ENCODE data around the gene YLPM1. TPM values are rescaled to one million over a fixed set of nuclear protein-coding genes. Genes with fewer than 3 reads are reported as not detected.

The YLPM1 gene
- polyA plus RNA-seq, 1 of the 3 experiments (the other 2 are of a cell fraction) = 14.0 TPM

DNA sequence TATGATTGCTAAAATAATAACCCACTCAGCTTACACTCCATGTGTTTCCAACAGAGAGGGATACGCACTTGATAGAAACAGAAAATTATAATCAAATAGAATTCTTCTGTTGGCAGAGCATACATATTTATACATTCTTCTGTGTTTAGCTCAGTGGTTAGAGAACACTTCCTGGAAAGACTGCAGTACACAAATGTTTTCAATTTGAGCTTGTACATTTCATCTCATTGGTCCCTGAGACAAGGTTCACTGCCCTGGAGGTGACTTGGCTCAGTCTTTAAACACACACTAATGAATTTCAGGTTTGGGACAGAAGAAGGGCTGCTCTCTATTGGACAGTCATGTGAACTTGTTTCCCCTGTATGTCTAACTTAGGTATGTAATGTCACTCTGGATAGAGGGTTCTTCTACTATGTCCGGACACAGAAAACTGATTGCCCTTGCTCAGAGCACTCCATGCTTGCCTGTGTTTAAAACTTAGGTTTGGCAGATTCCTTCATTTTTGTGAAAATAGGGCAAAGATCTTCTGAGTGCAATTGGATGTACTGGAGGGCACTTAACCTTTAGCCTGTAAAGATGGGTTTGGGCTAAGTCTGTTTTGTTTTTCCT, 89.9 kb downstream of the YLPM1 start:
- ChIA-PET CTCF (interaction anchor here (1.0 to 20.8 kb wide), 3 partner anchors 8 to 48 kb away, joined by 4 to 537 read pairs (median 103); no protein-coding TSS in a partner anchor), POLR2A (no interaction called here)
- H3K9me3 ChIP-seq = no peaks in the 10 kb centered on the region
- 0 out of 2 replicates have a peak overlapping the region, but pooled peaks have one; percentile 19 for H2AFZ ChIP-seq (ENCODE audit: low read depth)
- 14% methylated on average over 2 of the region's 2 CpGs for WGBS (ENCODE audit: low lambda C conversion rate)
- no peak overlapping the region for H3K4me3 ChIP-seq (ENCODE audit: low read depth in 2 of 2, low read length in 1 of 2)
- peak overlapping the region; percentile 69 to 90; a peak in 3 of 4 replicates for H3K27ac ChIP-seq (ENCODE audit: low read depth in 2 of 2, low read length in 1 of 2)
- no peaks in the 10 kb centered on the region for H4K20me1 ChIP-seq (ENCODE audit: insufficient read depth)
- H3K27me3 ChIP-seq (ENCODE audit: insufficient read depth) = no peaks in the 10 kb centered on the region
- no peaks in the 10 kb centered on the region for H3K36me3 ChIP-seq (replicated peaks in 1 of 2; ENCODE audit: control insufficient read depth in 1 of 2, insufficient read depth in 2 of 2, low read length in 1 of 2)
- H3K9me2 ChIP-seq = no peaks in the 10 kb centered on the region
- peak overlapping the region; percentile 42; the same call in 1 of the 2 replicates for H3K4me2 ChIP-seq
- peaks cover 1 to 32% of the 10 kb centered on the region in 2 experiments; a peak in 3 of 4 replicates for H3K4me1 ChIP-seq (ENCODE audit: control insufficient read depth in 1 of 2, insufficient read depth in 2 of 2, low read depth in 1 of 2, low read length in 1 of 2)
- peaks cover 3% of the 10 kb centered on the region for H3F3A ChIP-seq (replicated peaks; ENCODE audit: insufficient read depth)
- H3K9ac ChIP-seq = no peak overlapping the region; the same call in 1 of the 2 replicates
- no peaks in the 10 kb centered on the region for H3K79me2 ChIP-seq (ENCODE audit: insufficient read depth)
- DNase-seq = no peak
- TF ChIP-seq, protein P1, sequence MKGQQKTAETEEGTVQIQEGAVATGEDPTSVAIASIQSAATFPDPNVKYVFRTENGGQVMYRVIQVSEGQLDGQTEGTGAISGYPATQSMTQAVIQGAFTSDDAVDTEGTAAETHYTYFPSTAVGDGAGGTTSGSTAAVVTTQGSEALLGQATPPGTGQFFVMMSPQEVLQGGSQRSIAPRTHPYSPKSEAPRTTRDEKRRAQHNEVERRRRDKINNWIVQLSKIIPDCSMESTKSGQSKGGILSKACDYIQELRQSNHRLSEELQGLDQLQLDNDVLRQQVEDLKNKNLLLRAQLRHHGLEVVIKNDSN (IDR thresholded peaks at IDR 0.05; ENCODE audit: borderline replicate concordance, low read depth) = no peak
- TF ChIP-seq GATA2 (CRISPR knock-in tag; IDR thresholded peaks at IDR 0.05) (no peak), FOXM1 (IDR thresholded peaks at IDR 0.05; ENCODE audit: low read depth) (no peak), RCOR1 (IDR thresholded peaks at IDR 0.05; ENCODE audit: low read length) (no peak), JUND (IDR thresholded peaks at IDR 0.05) (peak; percentile 35), TAF1 (IDR thresholded peaks at IDR 0.05; ENCODE audit: borderline replicate concordance, low read depth, low read length) (no peak), CHD2 (IDR thresholded peaks at IDR 0.05; ENCODE audit: low read length, partially characterized antibody) (no peak), SMC3 (IDR thresholded peaks at IDR 0.05; ENCODE audit: low read depth, low read length) (no peak), RFX5 (IDR thresholded peaks at IDR 0.05; ENCODE audit: low read length) (no peak), FOSL2 (IDR thresholded peaks at IDR 0.05; ENCODE audit: borderline replicate concordance, low read depth) (peak; percentile 2; the same call in 1 of the 2 replicates), YY1 (IDR thresholded peaks at IDR 0.05; ENCODE audit: low read depth) (no peak), NFIC (IDR thresholded peaks at IDR 0.05; ENCODE audit: borderline replicate concordance) (peak; percentile 42; the same call in 1 of the 2 replicates), RAD21 (IDR thresholded peaks at IDR 0.05; ENCODE audit: low read length) (no peak), EP300 (IDR thresholded peaks at IDR 0.05; ENCODE audit: borderline replicate concordance in 1 of 2, low read depth in 1 of 2, low read length in 1 of 2) (peak; percentile 46 to 63; a peak in 3 of 4 replicates), SIN3A (IDR thresholded peaks at IDR 0.05; ENCODE audit: borderline replicate concordance, low read depth, low read length) (no peak), EZH2phosphoT487 (IDR thresholded peaks at IDR 0.05; ENCODE audit: borderline replicate concordance, low read depth) (no peak), FOXJ3 (CRISPR knock-in tag; IDR thresholded peaks at IDR 0.05) (no peak)
- TF ChIP-seq, protein P2, sequence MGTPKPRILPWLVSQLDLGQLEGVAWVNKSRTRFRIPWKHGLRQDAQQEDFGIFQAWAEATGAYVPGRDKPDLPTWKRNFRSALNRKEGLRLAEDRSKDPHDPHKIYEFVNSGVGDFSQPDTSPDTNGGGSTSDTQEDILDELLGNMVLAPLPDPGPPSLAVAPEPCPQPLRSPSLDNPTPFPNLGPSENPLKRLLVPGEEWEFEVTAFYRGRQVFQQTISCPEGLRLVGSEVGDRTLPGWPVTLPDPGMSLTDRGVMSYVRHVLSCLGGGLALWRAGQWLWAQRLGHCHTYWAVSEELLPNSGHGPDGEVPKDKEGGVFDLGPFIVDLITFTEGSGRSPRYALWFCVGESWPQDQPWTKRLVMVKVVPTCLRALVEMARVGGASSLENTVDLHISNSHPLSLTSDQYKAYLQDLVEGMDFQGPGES (IDR thresholded peaks at IDR 0.05; ENCODE audit: low read depth, low read length) = no peak
- TF ChIP-seq, protein P3, sequence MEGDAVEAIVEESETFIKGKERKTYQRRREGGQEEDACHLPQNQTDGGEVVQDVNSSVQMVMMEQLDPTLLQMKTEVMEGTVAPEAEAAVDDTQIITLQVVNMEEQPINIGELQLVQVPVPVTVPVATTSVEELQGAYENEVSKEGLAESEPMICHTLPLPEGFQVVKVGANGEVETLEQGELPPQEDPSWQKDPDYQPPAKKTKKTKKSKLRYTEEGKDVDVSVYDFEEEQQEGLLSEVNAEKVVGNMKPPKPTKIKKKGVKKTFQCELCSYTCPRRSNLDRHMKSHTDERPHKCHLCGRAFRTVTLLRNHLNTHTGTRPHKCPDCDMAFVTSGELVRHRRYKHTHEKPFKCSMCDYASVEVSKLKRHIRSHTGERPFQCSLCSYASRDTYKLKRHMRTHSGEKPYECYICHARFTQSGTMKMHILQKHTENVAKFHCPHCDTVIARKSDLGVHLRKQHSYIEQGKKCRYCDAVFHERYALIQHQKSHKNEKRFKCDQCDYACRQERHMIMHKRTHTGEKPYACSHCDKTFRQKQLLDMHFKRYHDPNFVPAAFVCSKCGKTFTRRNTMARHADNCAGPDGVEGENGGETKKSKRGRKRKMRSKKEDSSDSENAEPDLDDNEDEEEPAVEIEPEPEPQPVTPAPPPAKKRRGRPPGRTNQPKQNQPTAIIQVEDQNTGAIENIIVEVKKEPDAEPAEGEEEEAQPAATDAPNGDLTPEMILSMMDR (IDR thresholded peaks at IDR 0.05) = 0 out of 2 replicates have a peak, but pooled peaks have one; percentile 7
- TF ChIP-seq, protein P4, sequence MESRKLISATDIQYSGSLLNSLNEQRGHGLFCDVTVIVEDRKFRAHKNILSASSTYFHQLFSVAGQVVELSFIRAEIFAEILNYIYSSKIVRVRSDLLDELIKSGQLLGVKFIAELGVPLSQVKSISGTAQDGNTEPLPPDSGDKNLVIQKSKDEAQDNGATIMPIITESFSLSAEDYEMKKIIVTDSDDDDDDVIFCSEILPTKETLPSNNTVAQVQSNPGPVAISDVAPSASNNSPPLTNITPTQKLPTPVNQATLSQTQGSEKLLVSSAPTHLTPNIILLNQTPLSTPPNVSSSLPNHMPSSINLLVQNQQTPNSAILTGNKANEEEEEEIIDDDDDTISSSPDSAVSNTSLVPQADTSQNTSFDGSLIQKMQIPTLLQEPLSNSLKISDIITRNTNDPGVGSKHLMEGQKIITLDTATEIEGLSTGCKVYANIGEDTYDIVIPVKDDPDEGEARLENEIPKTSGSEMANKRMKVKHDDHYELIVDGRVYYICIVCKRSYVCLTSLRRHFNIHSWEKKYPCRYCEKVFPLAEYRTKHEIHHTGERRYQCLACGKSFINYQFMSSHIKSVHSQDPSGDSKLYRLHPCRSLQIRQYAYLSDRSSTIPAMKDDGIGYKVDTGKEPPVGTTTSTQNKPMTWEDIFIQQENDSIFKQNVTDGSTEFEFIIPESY (IDR thresholded peaks at IDR 0.05; ENCODE audit: borderline replicate concordance, low read depth) = no peak
- TF ChIP-seq, protein P5, sequence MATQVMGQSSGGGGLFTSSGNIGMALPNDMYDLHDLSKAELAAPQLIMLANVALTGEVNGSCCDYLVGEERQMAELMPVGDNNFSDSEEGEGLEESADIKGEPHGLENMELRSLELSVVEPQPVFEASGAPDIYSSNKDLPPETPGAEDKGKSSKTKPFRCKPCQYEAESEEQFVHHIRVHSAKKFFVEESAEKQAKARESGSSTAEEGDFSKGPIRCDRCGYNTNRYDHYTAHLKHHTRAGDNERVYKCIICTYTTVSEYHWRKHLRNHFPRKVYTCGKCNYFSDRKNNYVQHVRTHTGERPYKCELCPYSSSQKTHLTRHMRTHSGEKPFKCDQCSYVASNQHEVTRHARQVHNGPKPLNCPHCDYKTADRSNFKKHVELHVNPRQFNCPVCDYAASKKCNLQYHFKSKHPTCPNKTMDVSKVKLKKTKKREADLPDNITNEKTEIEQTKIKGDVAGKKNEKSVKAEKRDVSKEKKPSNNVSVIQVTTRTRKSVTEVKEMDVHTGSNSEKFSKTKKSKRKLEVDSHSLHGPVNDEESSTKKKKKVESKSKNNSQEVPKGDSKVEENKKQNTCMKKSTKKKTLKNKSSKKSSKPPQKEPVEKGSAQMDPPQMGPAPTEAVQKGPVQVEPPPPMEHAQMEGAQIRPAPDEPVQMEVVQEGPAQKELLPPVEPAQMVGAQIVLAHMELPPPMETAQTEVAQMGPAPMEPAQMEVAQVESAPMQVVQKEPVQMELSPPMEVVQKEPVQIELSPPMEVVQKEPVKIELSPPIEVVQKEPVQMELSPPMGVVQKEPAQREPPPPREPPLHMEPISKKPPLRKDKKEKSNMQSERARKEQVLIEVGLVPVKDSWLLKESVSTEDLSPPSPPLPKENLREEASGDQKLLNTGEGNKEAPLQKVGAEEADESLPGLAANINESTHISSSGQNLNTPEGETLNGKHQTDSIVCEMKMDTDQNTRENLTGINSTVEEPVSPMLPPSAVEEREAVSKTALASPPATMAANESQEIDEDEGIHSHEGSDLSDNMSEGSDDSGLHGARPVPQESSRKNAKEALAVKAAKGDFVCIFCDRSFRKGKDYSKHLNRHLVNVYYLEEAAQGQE (IDR thresholded peaks at IDR 0.05; ENCODE audit: low read depth, low read length) = no peak
- TF ChIP-seq, protein P6, sequence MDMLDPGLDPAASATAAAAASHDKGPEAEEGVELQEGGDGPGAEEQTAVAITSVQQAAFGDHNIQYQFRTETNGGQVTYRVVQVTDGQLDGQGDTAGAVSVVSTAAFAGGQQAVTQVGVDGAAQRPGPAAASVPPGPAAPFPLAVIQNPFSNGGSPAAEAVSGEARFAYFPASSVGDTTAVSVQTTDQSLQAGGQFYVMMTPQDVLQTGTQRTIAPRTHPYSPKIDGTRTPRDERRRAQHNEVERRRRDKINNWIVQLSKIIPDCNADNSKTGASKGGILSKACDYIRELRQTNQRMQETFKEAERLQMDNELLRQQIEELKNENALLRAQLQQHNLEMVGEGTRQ (IDR thresholded peaks at IDR 0.05; ENCODE audit: borderline replicate concordance, low read depth, low read length) = no peak
